ENCODE data around the gene AAR2.

Gene AAR2

DNA sequence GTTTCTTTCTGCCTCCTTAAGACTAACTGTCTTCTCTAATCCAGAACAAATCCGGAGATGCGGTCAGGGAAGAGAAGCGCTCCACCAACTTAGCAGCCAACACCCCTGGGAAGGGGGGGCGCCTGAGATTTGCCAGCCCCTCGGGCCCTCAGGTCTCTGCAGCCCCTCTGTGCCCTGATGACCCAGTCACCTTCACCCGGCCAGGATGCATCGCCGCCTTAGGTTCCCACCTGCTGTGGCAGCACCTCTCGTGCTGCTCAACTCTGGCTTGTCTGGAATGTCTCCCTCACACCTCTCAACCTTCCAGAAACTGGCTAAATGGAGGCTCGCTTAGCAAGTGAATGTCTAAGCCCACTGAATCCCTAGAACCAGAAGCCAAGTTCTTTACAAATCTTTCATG is 28.0 kb upstream of the AAR2 start:
- Histone ChIP-seq H4K20me1 (ENCODE audit: control insufficient read depth, insufficient read depth, low read depth, low read length) (no peaks in the 10 kb centered on the region), H3K27ac (ENCODE audit: low read depth, low read length) (no peak overlapping the region), H3K4me1 (ENCODE audit: control insufficient read depth, low read length) (no peaks in the 10 kb centered on the region), H3K4me3 (ENCODE audit: low read length) (no peak overlapping the region), H3F3A (ENCODE audit: control insufficient read depth, insufficient read depth) (no peaks in the 10 kb centered on the region), H3K36me3 (ENCODE audit: control insufficient read depth, low read length) (no peaks in the 10 kb centered on the region), H3K4me2 (ENCODE audit: low read length) (no peak overlapping the region), H3K9me2 (replicated peaks; ENCODE audit: control insufficient read depth, low read length) (no peaks in the 10 kb centered on the region), H3K79me2 (ENCODE audit: control insufficient read depth, low read length) (no peaks in the 10 kb centered on the region), H3K9me3 (ENCODE audit: control insufficient read depth, insufficient read depth, low read length) (no peaks in the 10 kb centered on the region), H3K27me3 (ENCODE audit: control insufficient read depth, low read length) (peaks cover 18% of the 10 kb centered on the region)
- TF ChIP-seq, protein P1, sequence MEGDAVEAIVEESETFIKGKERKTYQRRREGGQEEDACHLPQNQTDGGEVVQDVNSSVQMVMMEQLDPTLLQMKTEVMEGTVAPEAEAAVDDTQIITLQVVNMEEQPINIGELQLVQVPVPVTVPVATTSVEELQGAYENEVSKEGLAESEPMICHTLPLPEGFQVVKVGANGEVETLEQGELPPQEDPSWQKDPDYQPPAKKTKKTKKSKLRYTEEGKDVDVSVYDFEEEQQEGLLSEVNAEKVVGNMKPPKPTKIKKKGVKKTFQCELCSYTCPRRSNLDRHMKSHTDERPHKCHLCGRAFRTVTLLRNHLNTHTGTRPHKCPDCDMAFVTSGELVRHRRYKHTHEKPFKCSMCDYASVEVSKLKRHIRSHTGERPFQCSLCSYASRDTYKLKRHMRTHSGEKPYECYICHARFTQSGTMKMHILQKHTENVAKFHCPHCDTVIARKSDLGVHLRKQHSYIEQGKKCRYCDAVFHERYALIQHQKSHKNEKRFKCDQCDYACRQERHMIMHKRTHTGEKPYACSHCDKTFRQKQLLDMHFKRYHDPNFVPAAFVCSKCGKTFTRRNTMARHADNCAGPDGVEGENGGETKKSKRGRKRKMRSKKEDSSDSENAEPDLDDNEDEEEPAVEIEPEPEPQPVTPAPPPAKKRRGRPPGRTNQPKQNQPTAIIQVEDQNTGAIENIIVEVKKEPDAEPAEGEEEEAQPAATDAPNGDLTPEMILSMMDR (IDR thresholded peaks at IDR 0.05; ENCODE audit: low read depth, low read length, poor library complexity, severe bottlenecking): no peak
- no peak for TF ChIP-seq EZH2phosphoT487 (IDR thresholded peaks at IDR 0.05; ENCODE audit: borderline replicate concordance, low read length)

DNA sequence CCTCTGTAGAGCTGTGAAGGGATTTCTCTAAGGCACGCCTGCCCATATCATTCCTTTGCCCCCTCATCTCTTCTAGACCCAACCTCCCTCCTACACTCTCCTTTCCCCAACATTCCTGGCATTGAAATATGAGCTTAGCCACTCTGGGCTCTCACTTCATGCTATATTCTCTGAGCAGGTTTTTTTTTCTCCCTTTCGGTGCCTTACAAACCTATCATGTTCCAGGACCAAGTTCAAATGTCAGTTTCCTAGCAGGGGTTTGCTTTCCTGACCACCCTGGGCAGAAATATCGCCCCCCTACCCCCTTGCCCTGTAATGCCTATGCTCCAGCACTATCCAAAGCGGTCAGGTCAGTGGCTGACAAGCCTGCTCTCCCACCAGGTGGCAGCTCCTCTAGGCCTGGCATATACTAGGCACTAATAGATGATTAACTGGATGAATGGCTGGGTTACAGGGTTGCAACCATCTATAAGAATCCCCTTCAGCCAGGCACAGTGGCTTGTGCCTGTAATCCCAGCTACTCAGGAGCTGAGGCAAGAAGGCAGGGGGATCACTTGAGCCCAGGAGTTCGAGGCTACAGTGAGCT is 25.7 kb upstream of the AAR2 start:
- Histone ChIP-seq H3K4me2 (ENCODE audit: low read length) (no peak overlapping the region), H3K27ac (ENCODE audit: low read depth, low read length) (no peak overlapping the region), H3K27me3 (ENCODE audit: control insufficient read depth, low read length) (peaks cover 6% of the 10 kb centered on the region; the same call in 1 of the 2 replicates), H3K9me3 (ENCODE audit: control insufficient read depth, insufficient read depth, low read length) (no peaks in the 10 kb centered on the region), H3K4me1 (ENCODE audit: control insufficient read depth, low read length) (no peaks in the 10 kb centered on the region), H3K9me2 (replicated peaks; ENCODE audit: control insufficient read depth, low read length) (no peaks in the 10 kb centered on the region), H3K79me2 (ENCODE audit: control insufficient read depth, low read length) (no peaks in the 10 kb centered on the region), H3K36me3 (ENCODE audit: control insufficient read depth, low read length) (no peaks in the 10 kb centered on the region), H3F3A (ENCODE audit: control insufficient read depth, insufficient read depth) (no peaks in the 10 kb centered on the region), H4K20me1 (ENCODE audit: control insufficient read depth, insufficient read depth, low read depth, low read length) (no peaks in the 10 kb centered on the region), H3K4me3 (ENCODE audit: low read length) (no peak overlapping the region)
- TF ChIP-seq EZH2phosphoT487 (IDR thresholded peaks at IDR 0.05; ENCODE audit: borderline replicate concordance, low read length): no peak
- TF ChIP-seq, protein P1 (IDR thresholded peaks at IDR 0.05; ENCODE audit: low read depth, low read length, poor library complexity, severe bottlenecking): no peak

DNA sequence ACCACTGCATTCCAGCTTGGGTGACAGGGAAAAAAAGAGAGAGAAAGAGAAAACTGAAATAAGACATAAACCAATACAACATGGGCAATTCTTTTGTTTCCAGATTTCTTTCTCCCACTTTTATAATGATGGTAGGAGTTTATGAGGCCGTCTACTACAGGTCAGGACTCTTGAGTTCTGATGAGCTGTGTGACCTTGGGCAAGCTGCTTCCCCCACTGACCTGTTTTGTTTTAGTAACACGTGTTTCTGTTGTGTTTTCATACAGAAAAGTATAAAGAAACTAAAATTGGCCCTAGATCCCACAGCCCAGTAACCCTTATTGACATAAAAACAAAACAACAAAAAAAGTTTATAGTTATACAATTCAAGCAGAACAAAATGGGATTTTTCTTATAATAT is 22.9 kb upstream of the AAR2 start:
- Histone ChIP-seq H3K9me2 (replicated peaks; ENCODE audit: control insufficient read depth, low read length) (no peaks in the 10 kb centered on the region), H3K4me3 (ENCODE audit: low read length) (no peak overlapping the region), H3F3A (ENCODE audit: control insufficient read depth, insufficient read depth) (no peaks in the 10 kb centered on the region), H3K27ac (ENCODE audit: low read depth, low read length) (no peak overlapping the region), H3K36me3 (ENCODE audit: control insufficient read depth, low read length) (no peaks in the 10 kb centered on the region), H3K9me3 (ENCODE audit: control insufficient read depth, insufficient read depth, low read length) (no peaks in the 10 kb centered on the region), H3K27me3 (ENCODE audit: control insufficient read depth, low read length) (no peaks in the 10 kb centered on the region), H3K79me2 (ENCODE audit: control insufficient read depth, low read length) (no peaks in the 10 kb centered on the region), H3K4me1 (ENCODE audit: control insufficient read depth, low read length) (no peaks in the 10 kb centered on the region), H4K20me1 (ENCODE audit: control insufficient read depth, insufficient read depth, low read depth, low read length) (no peaks in the 10 kb centered on the region), H3K4me2 (ENCODE audit: low read length) (no peak overlapping the region)
- TF ChIP-seq, protein P1 (IDR thresholded peaks at IDR 0.05; ENCODE audit: low read depth, low read length, poor library complexity, severe bottlenecking): no peak
- no peak for TF ChIP-seq EZH2phosphoT487 (IDR thresholded peaks at IDR 0.05; ENCODE audit: borderline replicate concordance, low read length)

All from DOHH2 (cell line).